ENCODE measurements around the gene ADAM10. TPM values are rescaled to one million over a fixed set of nuclear protein-coding genes. Genes with fewer than 3 reads are reported as not detected.

ADAM10 gene
- total RNA-seq, 2 donors from 2014 or later: 191 to 211 TPM

DNA sequence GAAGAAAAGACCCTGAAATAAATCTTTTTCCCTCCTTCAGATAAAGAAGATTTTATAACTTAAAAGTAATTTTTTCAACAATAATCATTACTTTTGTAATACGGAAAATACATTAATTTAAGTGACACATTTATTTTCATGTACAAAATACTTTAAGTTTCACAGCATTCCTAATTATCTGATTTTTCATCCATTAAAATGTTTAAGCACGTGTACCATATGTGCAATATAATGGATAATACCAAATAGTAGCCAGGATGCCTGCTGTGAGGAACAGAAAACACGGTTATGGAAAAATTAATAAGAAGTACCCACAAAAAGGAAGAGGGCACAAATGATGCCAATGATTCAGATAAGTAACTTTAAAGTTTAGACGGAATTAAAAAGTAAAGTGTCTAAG lies 33.5 kb downstream of the ADAM10 start:
- Histone ChIP-seq H3K4me3 (ENCODE audit: low read length) (no peak overlapping the region), H3K27ac (ENCODE audit: low read depth, low read length) (no peak overlapping the region), H3K4me1 (ENCODE audit: control insufficient read depth, insufficient read depth, low read length) (no peaks in the 10 kb centered on the region), H3K9ac (ENCODE audit: extremely low read depth, low read length, poor library complexity, severe bottlenecking) (no peak overlapping the region), H3K27me3 (ENCODE audit: control insufficient read depth, insufficient read depth, low read length, poor library complexity, severe bottlenecking) (no peaks in the 10 kb centered on the region), H3K36me3 (ENCODE audit: control insufficient read depth, insufficient read depth, low read length) (peaks cover 58% of the 10 kb centered on the region), H3K9me3 (ENCODE audit: control insufficient read depth, low read length) (no peaks in the 10 kb centered on the region)
- no peak for DNase-seq
- Mint-ChIP-seq H3K4me1 (no peaks in the 10 kb centered on the region), H3K27me3 (ENCODE audit: insufficient read depth) (no peaks in the 10 kb centered on the region), H3K36me3 (ENCODE audit: low read depth) (peaks cover 30% of the 10 kb centered on the region), H3K9me3 (no peaks in the 10 kb centered on the region), H3K27ac (no peak overlapping the region), H3K4me3 (no peak overlapping the region)
- WGBS, 2 experiments (ENCODE audit: insufficient coverage in 1 of 2, insufficient read length in 1 of 2): 86 to 96% methylated on average over 2 to 4 of the region's 4 CpGs
- TF ChIP-seq CTCF (conservative IDR thresholded peaks at IDR 0.05): no peak

- H3K4me1 ChIP-seq (ENCODE audit: control insufficient read depth, insufficient read depth, low read length): no peaks in the 10 kb centered on the region
- H3K4me3 Mint-ChIP-seq: no peak overlapping the region
- no peak overlapping the region for H3K4me3 ChIP-seq (ENCODE audit: low read length)
- H3K27ac ChIP-seq (ENCODE audit: low read depth, low read length): no peak overlapping the region
- H3K4me1 Mint-ChIP-seq: no peaks in the 10 kb centered on the region
- DNase-seq: no peak
- TF ChIP-seq CTCF (conservative IDR thresholded peaks at IDR 0.05): no peak
- H3K9me3 Mint-ChIP-seq: no peaks in the 10 kb centered on the region
- no peak overlapping the region for H3K27ac Mint-ChIP-seq
- no peaks in the 10 kb centered on the region for H3K27me3 ChIP-seq (ENCODE audit: control insufficient read depth, insufficient read depth, low read length, poor library complexity, severe bottlenecking)
- no peaks in the 10 kb centered on the region for H3K9me3 ChIP-seq (ENCODE audit: control insufficient read depth, low read length)
- no peak overlapping the region for H3K9ac ChIP-seq (ENCODE audit: extremely low read depth, low read length, poor library complexity, severe bottlenecking)
- H3K36me3 ChIP-seq (ENCODE audit: control insufficient read depth, insufficient read depth, low read length): peaks cover 55% of the 10 kb centered on the region
- H3K27me3 Mint-ChIP-seq (ENCODE audit: insufficient read depth): no peaks in the 10 kb centered on the region
- 83 to 98% methylated on average over 2 to 3 of the region's 3 CpGs for WGBS, 2 experiments (ENCODE audit: insufficient coverage in 1 of 2, insufficient read length in 1 of 2)
- H3K36me3 Mint-ChIP-seq (ENCODE audit: low read depth): peaks cover 31% of the 10 kb centered on the region
Observed at GRCh38 chr15:58715266-58715917, 34.1 kb downstream of the ADAM10 start.

DNA sequence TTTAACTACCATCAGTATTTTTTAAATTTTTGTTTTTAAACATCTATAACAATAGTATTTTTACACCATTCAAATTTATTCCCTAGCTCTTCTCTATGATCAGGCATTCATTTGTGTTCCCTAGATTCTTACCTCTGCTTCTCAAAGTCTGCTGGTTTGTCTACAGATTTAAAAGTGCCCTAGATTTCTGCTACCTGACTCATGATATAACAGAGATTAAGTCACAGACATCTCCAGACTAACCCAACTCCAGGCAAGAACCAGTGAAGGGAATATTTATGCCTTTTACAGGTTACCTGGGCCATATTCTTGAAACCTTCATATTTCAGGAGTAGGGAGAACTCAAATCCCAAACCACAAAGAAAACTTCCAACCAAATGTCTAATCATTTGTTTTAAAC lies 38.8 kb downstream of the ADAM10 start:
- Mint-ChIP-seq H3K27me3 (ENCODE audit: insufficient read depth) (no peaks in the 10 kb centered on the region), H3K36me3 (ENCODE audit: low read depth) (peaks cover 42% of the 10 kb centered on the region), H3K9me3 (no peaks in the 10 kb centered on the region), H3K27ac (no peak overlapping the region), H3K4me3 (no peak overlapping the region), H3K4me1 (no peaks in the 10 kb centered on the region)
- Histone ChIP-seq H3K4me1 (ENCODE audit: control insufficient read depth, insufficient read depth, low read length) (no peaks in the 10 kb centered on the region), H3K27ac (ENCODE audit: low read depth, low read length) (no peak overlapping the region), H3K36me3 (ENCODE audit: control insufficient read depth, insufficient read depth, low read length) (peaks cover 42% of the 10 kb centered on the region), H3K9ac (ENCODE audit: extremely low read depth, low read length, poor library complexity, severe bottlenecking) (no peak overlapping the region), H3K27me3 (ENCODE audit: control insufficient read depth, insufficient read depth, low read length, poor library complexity, severe bottlenecking) (no peaks in the 10 kb centered on the region), H3K4me3 (ENCODE audit: low read length) (no peak overlapping the region), H3K9me3 (ENCODE audit: control insufficient read depth, low read length) (no peaks in the 10 kb centered on the region)
- no peak for DNase-seq
- no peak for TF ChIP-seq CTCF (conservative IDR thresholded peaks at IDR 0.05)
